Stimulated activated CD4-positive, alpha-beta T cell treated with anti-CD3 and anti-CD28 coated beads, Interleukin-15, amount 100 ng/mL, for 48 hours (primary cell): ENCODE results near the gene HNF4A.

Experiments used
- DNase-seq, 2 donors: peaks; one replicate each; pipeline ENCODE4 v3.0.0-alpha.2; 2020; ENCODE audit warnings: low read depth in 2 of 2

The HNF4A gene

GRCh38 chr20:44442298-44443070 lies 87.0 kb downstream of the HNF4A start:
- no peak for DNase-seq

- DNase-seq, result no peak
Observed at GRCh38 chr20:44445742-44446710, 90.5 kb downstream of the HNF4A start.

- no peak for DNase-seq
Observed at GRCh38 chr20:44447827-44448419, 92.4 kb downstream of the HNF4A start.

GRCh38 chr20:44448753-44449546 lies 93.5 kb downstream of the HNF4A start:
- DNase-seq, result peak in 1 of 2 donors; percentile 16

GRCh38 chr20:44449864-44450263 lies 94.4 kb downstream of the HNF4A start:
- DNase-seq, result no peak

- no peak for DNase-seq
Observed at GRCh38 chr20:44450281-44450889, 94.9 kb downstream of the HNF4A start.

GRCh38 chr20:44450903-44451450 lies 95.5 kb downstream of the HNF4A start:
- DNase-seq, result no peak

GRCh38 chr20:44454306-44454963 lies 98.9 kb downstream of the HNF4A start:
- no peak for DNase-seq

- no peak for DNase-seq
Observed at GRCh38 chr20:44455126-44455525, 99.6 kb downstream of the HNF4A start.

GRCh38 chr20:44456611-44457010 lies 101.1 kb downstream of the HNF4A start:
- no peak for DNase-seq

GRCh38 chr20:44457016-44457415 lies 101.5 kb downstream of the HNF4A start:
- DNase-seq, result no peak

GRCh38 chr20:44459271-44459670 lies 103.8 kb downstream of the HNF4A start:
- no peak for DNase-seq

- DNase-seq, result no peak
Observed at GRCh38 chr20:44460795-44461141, 105.3 kb downstream of the HNF4A start.

GRCh38 chr20:44461142-44461802 lies 105.8 kb downstream of the HNF4A start:
- DNase-seq, result no peak

GRCh38 chr20:44461803-44462174 lies 106.3 kb downstream of the HNF4A start:
- DNase-seq, result no peak

GRCh38 chr20:44463466-44463865 lies 108.0 kb downstream of the HNF4A start:
- DNase-seq, result no peak

- no peak for DNase-seq
Observed at GRCh38 chr20:44464514-44464913, 109.0 kb downstream of the HNF4A start.

- no peak for DNase-seq
Observed at GRCh38 chr20:44465001-44465560, 109.6 kb downstream of the HNF4A start.

- no peak for DNase-seq
Observed at GRCh38 chr20:44467289-44467883, 111.9 kb downstream of the HNF4A start.
